NCI-H82 treated with DMSO at 0.1 percent for 48 hours (cell line): ENCODE measurements around the gene WDFY3.

Experiments
- DNase-seq: peaks from one replicate; lab custom pipeline; 2025; ENCODE audit not compliant: unreplicated experiment; lab: John Stamatoyannopoulos, UW

Gene WDFY3

GRCh38 chr4:84948056-84948455 lies 18.4 kb downstream of the WDFY3 start:
- DNase-seq = no peak

DNA sequence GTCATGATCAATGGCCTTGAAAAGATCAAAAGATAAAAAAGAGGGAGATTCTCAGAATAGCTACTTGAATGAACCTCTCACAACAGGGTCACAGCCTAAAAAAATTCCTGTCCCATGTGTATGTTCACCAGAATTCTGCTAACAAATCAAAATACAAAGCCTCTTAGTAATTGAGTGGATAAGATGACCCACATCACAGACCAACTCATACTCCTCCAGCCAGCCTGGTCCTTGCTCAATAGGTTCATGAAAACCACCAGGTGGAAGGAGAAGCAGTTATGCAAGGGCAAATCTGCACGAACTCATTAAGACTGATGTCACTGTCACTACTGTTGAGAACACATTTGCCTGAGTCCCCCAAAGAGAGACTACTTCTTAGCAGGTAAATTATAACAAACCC lies 21.5 kb downstream of the WDFY3 start:
- DNase-seq = no peak

DNA sequence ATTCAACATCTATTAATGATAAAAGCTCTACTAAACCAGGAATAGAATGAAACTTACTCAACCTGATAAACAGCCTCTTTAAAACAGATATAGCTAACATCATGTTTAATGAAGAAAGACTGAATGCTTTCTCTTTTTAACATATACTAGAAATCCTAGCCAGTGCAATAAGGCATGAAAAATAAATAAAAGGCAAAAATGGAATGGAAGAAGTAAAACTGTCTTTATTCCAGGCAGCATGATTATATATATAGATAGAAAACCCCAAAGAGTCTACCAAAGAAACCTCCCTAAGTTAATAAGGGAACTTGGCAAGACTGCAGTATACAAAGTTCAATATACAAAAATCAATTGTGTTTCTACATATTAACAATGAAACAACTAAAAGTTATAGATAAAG lies 25.5 kb downstream of the WDFY3 start:
- no peak for DNase-seq

DNA sequence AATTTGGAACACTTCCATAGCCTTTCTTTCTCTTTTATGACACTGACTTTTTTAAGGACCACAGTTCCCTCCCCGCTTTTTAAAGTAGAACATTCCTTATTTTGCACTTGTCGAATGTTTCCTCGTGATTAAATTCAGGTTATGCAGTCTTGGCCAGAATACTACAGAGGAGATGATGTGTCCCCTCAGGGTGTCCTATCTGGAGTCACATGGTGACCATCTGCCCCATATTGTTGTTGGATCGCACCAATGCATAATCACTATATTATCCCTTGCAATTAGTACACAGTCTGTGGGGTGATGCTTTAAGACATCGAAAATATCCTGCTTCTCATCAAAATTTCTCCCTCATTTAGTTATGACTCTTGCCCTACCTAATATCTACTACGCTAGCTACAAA lies 27.4 kb downstream of the WDFY3 start:
- no peak for DNase-seq

GRCh38 chr4:84938316-84938715 lies 28.2 kb downstream of the WDFY3 start:
- DNase-seq = no peak

DNA sequence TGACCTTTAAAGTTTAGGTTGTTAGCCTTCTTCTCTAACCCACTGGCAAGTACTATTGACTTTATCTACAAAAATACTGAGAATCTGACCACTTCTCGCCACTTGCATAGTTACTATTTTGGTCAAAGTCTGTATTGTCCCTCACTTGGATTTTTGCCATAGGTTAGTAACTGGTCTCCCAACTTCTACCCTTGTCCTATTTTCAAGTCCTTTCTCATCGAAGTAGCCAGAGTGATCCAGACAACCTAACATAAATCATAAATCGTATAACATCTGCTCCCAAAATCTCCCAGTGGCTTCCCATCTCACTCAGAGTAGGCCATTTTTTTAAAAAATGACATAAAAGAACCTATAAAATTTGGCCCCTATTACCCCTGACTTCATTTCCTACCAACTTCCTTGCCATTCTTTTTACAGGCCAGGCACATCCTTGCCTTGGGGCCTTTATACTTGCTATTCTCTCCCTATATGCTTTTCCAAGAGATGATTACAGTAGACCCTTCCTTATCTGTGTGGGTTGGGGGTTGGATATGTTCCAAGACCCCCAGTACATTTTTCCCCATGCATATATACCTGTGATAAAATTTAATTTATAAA lies 29.0 kb downstream of the WDFY3 start:
- DNase-seq = no peak

- DNase-seq = no peak
Observed at GRCh38 chr4:84936123-84936522, 30.4 kb downstream of the WDFY3 start.

GRCh38 chr4:84932462-84932861 lies 34.0 kb downstream of the WDFY3 start:
- DNase-seq = no peak

GRCh38 chr4:84931961-84932360 lies 34.5 kb downstream of the WDFY3 start:
- no peak for DNase-seq

DNA sequence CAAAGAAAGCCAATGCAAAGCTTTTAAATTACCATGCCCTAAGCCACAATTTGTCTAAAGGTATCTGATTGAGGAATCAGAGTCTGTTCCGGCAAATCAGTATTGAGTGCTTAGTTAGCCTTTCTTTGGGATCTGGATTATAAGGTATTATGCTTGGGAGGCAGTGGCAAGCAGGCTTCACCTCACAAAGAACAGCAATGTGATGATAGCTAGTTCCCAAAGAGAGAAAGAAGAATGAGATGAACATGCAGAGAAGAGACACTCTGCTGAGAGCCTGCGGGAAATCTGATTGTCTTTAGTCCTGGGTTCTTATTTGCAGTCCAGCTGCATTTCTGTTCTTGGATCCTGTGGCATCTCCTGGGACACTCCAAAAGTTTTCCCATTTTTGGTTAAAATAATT lies 35.2 kb downstream of the WDFY3 start:
- DNase-seq = no peak

GRCh38 chr4:84928089-84928488 lies 38.4 kb downstream of the WDFY3 start:
- no peak for DNase-seq

- peak; percentile 5 for DNase-seq
Observed at GRCh38 chr4:84927428-84927827, 39.1 kb downstream of the WDFY3 start.

GRCh38 chr4:84925558-84925957 lies 40.9 kb downstream of the WDFY3 start:
- no peak for DNase-seq

- DNase-seq = no peak
Observed at GRCh38 chr4:84924434-84924833, 42.1 kb downstream of the WDFY3 start.

GRCh38 chr4:84920617-84921016 lies 45.9 kb downstream of the WDFY3 start:
- DNase-seq = no peak

GRCh38 chr4:84917869-84918600 lies 48.5 kb downstream of the WDFY3 start:
- no peak for DNase-seq

DNA sequence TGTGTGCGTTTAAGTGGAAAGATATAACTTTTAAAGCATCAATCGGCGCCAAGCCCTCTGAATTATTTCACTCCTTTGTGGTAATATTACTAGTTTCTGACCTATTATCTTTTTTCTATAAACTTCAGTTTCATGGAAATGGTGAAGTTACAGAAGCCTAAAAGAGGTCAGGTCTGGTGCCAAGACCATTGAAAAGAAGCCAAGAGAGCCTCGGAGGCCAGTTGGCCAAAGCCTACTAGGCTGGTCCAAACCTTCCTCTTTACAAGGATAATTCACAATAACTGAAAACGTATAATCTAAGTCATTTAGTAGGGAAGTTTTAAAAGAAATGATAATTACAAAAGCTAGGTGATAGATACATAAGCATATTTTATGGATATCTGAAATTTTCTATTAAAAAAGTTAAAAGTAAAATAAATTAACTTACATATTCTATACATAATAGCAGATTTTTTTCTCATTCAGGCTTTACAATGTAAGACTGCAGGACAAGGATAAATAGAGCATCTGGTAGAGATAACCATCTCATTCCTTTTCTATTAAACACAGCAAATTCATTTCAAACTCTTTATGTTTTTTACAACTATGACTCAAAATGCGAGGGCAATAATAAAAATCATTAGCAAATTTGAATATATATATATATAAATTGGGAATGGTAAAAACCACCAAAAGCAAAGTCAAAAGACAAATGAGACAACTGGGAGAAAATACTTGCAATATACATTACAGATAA lies 49.2 kb downstream of the WDFY3 start:
- no peak for DNase-seq

- DNase-seq = no peak
Observed at GRCh38 chr4:84916227-84916626, 50.3 kb downstream of the WDFY3 start.

- DNase-seq = no peak
Observed at GRCh38 chr4:84915396-84915780, 51.1 kb downstream of the WDFY3 start.

DNA sequence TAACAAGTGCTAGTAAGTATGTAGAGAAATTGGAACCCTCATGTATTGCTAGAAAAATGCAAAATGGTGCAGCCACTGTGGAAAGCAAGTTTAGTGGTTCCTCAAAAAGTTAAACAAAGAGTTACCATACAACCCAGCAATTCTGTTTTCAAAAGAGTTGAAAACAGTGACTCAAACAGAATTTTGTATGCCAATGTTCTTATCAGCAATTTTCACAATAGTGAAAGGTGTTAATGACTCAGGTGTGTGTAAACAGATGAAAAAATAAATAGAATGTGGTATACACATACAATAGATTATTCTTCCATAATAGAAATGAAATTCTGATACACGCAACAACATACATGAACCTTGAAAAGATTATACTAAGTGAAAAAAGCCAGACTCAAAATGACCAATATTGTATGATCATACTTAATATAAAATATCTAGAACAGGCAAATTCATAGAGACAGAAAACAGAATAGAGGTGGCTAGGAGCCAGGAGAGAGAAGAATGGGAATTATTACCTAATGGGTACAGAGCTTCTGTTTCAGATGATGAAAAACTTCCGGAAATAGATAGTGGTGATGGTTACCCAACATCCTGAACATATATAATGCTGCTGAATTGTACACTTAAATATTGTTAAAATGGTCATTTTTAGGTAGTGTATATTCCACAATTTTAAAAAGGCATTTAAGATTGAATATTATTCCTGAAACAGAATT lies 51.6 kb downstream of the WDFY3 start:
- no peak for DNase-seq

GRCh38 chr4:84913176-84913575 lies 53.3 kb downstream of the WDFY3 start:
- no peak for DNase-seq

- DNase-seq = no peak
Observed at GRCh38 chr4:84912741-84913140, 53.7 kb downstream of the WDFY3 start.
